GM12878 (cell line): ENCODE measurements around the gene BBS9. TPM values are rescaled to one million over a fixed set of nuclear protein-coding genes. Genes with fewer than 3 reads are reported as not detected.

ENCODE experiments used
- ATAC-seq: fragments of 200-7000 bp; cut with Tn5 transposase; 3 replicates; pipeline ENCODE4 v1.9.1; 2020; ENCODE audit warnings: mild to moderate bottlenecking, moderate library complexity
- BruUV-seq: library from RNA; stranded (reverse); fragments of 400-500 nt; replicated peaks from 2 replicates; lab custom pipeline; 2021; lab: Mats Ljungman, UMichigan
- CTCF ChIA-PET: fragments of 300-600 bp; sonication (Branson Sonifier 250); formaldehyde crosslinking; extraction: SDS; loops from one replicate; lab custom pipeline; 2021; ENCODE audit warnings: inconsistent platforms; lab: Yijun Ruan, JAX
- POLR2A ChIA-PET: fragments of 350-600 bp; formaldehyde crosslinking; extraction: SDS; loops from one replicate; lab custom pipeline; 2021; ENCODE audit warnings: inconsistent platforms; lab: Charles Lee
- RAD21 ChIA-PET: fragments of 300-600 bp; sonication (Branson Sonifier 250); formaldehyde crosslinking; loops from one replicate; lab custom pipeline; 2023; ENCODE audit warnings: antibody characterized with exemption; ENCODE audit not compliant: unreplicated experiment; lab: Charles Lee
- SMC1A ChIA-PET: fragments of 300-600 bp; sonication (Branson Sonifier 250); formaldehyde crosslinking; loops from one replicate; lab custom pipeline; 2023; ENCODE audit not compliant: unreplicated experiment, uncharacterized antibody; lab: Charles Lee
- DNase-seq: peaks from one replicate; pipeline ENCODE4 v3.0.0-alpha.2; 2011; ENCODE audit warnings: low read depth, low spot score
- FAIRE-seq: peaks from 3 replicates; lab custom pipeline; 2011; peaks lifted over from hg19 to GRCh38; lab: Jason Lieb, UNC
- H2AFZ ChIP-seq: 2 replicates; pipeline ENCODE4 v1.6.0; 2011; ENCODE audit warnings: low read depth, low read length, control low read depth; ENCODE audit not compliant: control insufficient read depth
- H3K27ac ChIP-seq: 2 replicates; pipeline ENCODE4 v1.5.1; 2011; ENCODE audit warnings: control low read depth; ENCODE audit not compliant: control insufficient read depth, insufficient read depth
- H3K27me3 ChIP-seq, 2 experiments: replicated peaks in 1 of 2; 2 replicates each; pipeline versions ENCODE4 v1.6.0 to v1.6.1; 2011; ENCODE audit warnings: low read length in 1 of 2; ENCODE audit not compliant: control insufficient read depth in 2 of 2, insufficient read depth in 2 of 2
- H3K36me3 ChIP-seq, 2 experiments: 2 replicates each; pipeline ENCODE4 v1.5.1; 2011; ENCODE audit warnings: low read length in 1 of 2; ENCODE audit not compliant: control insufficient read depth in 2 of 2, insufficient read depth in 2 of 2
- H3K4me1 ChIP-seq: 2 replicates; pipeline ENCODE4 v1.6.1; 2011; ENCODE audit warnings: mild to moderate bottlenecking, low read length, moderate library complexity, mixed read lengths; ENCODE audit not compliant: control insufficient read depth, insufficient read depth
- H3K4me2 ChIP-seq: 2 replicates; pipeline ENCODE4 v1.6.0; 2011; ENCODE audit warnings: control low read depth; ENCODE audit not compliant: control insufficient read depth, insufficient read depth
- H3K4me3 ChIP-seq: fragments of 200-600 bp; sonication (generic); 2 replicates; pipeline ENCODE4 v1.5.1; 2016
- H3K79me2 ChIP-seq: 2 replicates; pipeline ENCODE4 v1.6.0; 2011; ENCODE audit warnings: low read length; ENCODE audit not compliant: control insufficient read depth, insufficient read depth
- H3K9ac ChIP-seq: 2 replicates; pipeline ENCODE4 v1.8.0; 2011; ENCODE audit warnings: low read length, control low read depth, mixed read lengths; ENCODE audit not compliant: control insufficient read depth, insufficient read depth
- H3K9me3 ChIP-seq: replicated peaks from 3 replicates; pipeline ENCODE4 v1.5.1; 2011; ENCODE audit warnings: mild to moderate bottlenecking, low read length; ENCODE audit not compliant: control insufficient read depth, insufficient read depth
- H4K20me1 ChIP-seq: 2 replicates; pipeline ENCODE4 v1.6.0; 2011; ENCODE audit not compliant: control insufficient read depth, insufficient read depth
- ATF7 ChIP-seq: fragments of 450-650 bp; IDR thresholded peaks from 2 replicates; pipeline ENCODE4 v1.6.1; 2016; ENCODE audit warnings: low read depth, mild to moderate bottlenecking
- CUX1 ChIP-seq: IDR thresholded peaks from 2 replicates; pipeline ENCODE4 v1.6.1; 2012; ENCODE audit warnings: improper control_type of control experiment, low read depth, low read length; ENCODE audit not compliant: insufficient replicate concordance
- DPF2 ChIP-seq: fragments of 450-650 bp; IDR thresholded peaks from 2 replicates; pipeline ENCODE4 v1.6.1; 2017; ENCODE audit warnings: mild to moderate bottlenecking
- FOXK2 ChIP-seq: fragments of 450-650 bp; IDR thresholded peaks from 2 replicates; pipeline ENCODE4 v1.6.1; 2017; ENCODE audit warnings: mild to moderate bottlenecking, moderate library complexity
- IRF3 ChIP-seq: fragments of 450-650 bp; IDR thresholded peaks from 2 replicates; pipeline ENCODE4 v1.6.1; 2014; ENCODE audit warnings: mild to moderate bottlenecking
- POLR2AphosphoS5 ChIP-seq: IDR thresholded peaks from 2 replicates; pipeline ENCODE4 v1.6.1; 2011; ENCODE audit warnings: mild to moderate bottlenecking, low read length, inconsistent platforms
- RCOR1 ChIP-seq: conservative IDR thresholded peaks from 2 replicates; pipeline ENCODE4 v1.6.1; 2012; ENCODE audit warnings: low read depth, low read length, improper control_type of control experiment
- WGBS: methylation state at CpG from one replicate; pipeline ENCODE4 v1.1.6; 2016; ENCODE audit warnings: low lambda C conversion rate; ENCODE audit not compliant: insufficient replicate concordance, insufficient coverage; ENCODE audit errors: missing lambda C conversion rate; 5-methylcytosine and 5-hydroxymethylcytosine counted together
- in situ Hi-C: fragments of 300-500 bp; cut with MboI; formaldehyde crosslinking; loops from 9 replicates; pipeline ENCODE4 v1.14.3; 2018; ENCODE audit warnings: mixed read lengths
- intact Hi-C: fragments of 100-400 bp; cut with micrococcal nuclease; formaldehyde crosslinking; loops from one replicate; pipeline ENCODE4 v1.14.2; 2022; ENCODE audit not compliant: unreplicated experiment
- polyA plus RNA-seq, 11 experiments: library from polyadenylated mRNA; depleted of rRNA in 4 of 11; unstranded in 6 of 11; stranded (reverse) in 5 of 11; fragments of >200 nt; fragmentation: Nextera tagmentation in 4 of 11; fragmentation: Illumina TruSeq in 1 of 11; extraction: Ambion mirVana in 4 of 11; extraction: Trizol in 1 of 11; gene quantifications; 1 replicate in 1 of 11; 2 replicates in 10 of 11; pipeline versions ENCODE4 v1.2.1 to v1.2.3, GENCODE V29; 2011 to 2016; ENCODE audit warnings: inconsistent platforms in 2 of 11, missing spikeins in 2 of 11, low read depth in 1 of 11
- total RNA-seq, 4 experiments: library from RNA; depleted of rRNA in 3 of 4; stranded (reverse); fragments of >200 nt in 3 of 4; fragmentation: Illumina TruSeq in 1 of 4; extraction: Trizol in 1 of 4; gene quantifications; 2 replicates each; pipeline versions ENCODE4 v1.2.1 to v1.2.3, GENCODE V29; 2013 to 2021

BBS9 gene
- total and polyA plus RNA-seq, 10 of the 15 experiments (the other 5 are each of a cell fraction or from before 2014, with no cell fraction given) = 1.2 to 5.6 (median 2.3) TPM

- DNase-seq = no peak
- SMC1A ChIA-PET = interaction anchor here (1.3 kb wide), 1 partner anchor 106 kb away, joined by 3 read pairs; no protein-coding TSS in a partner anchor
- H2AFZ ChIP-seq = no peak overlapping the region
- TF ChIP-seq IRF3 (no peak), DPF2 (no peak), CUX1 (no peak), FOXK2 (no peak), ATF7 (no peak), RCOR1 (no peak), POLR2AphosphoS5 (no peak)
- in situ Hi-C loops (no loop called here), intact Hi-C loops (no loop called here)
- no peaks in the 10 kb centered on the region for H3K36me3 ChIP-seq
- no peaks in the 10 kb centered on the region for H3K27me3 ChIP-seq
- H3K9ac ChIP-seq = no peak overlapping the region
- RAD21 ChIA-PET = no interaction called here
- H3K4me1 ChIP-seq = no peaks in the 10 kb centered on the region
- FAIRE-seq = no peak
- no peak overlapping the region for H3K4me2 ChIP-seq
- H3K9me3 ChIP-seq = peaks cover 2% of the 10 kb centered on the region; the same call in 1 of the 3 replicates
- no peaks in the 10 kb centered on the region for H3K79me2 ChIP-seq
- POLR2A ChIA-PET = no interaction called here
- 18% methylated on average over 2 of the region's 2 CpGs for WGBS
- CTCF ChIA-PET = interaction anchor here (0.6 to 1.0 kb wide), 4 partner anchors 12 to 1055 kb away, joined by 3 to 6 read pairs (median 3); no protein-coding TSS in a partner anchor
- no TSS peak for BruUV-seq
- no peak for ATAC-seq
- H3K27ac ChIP-seq = no peak overlapping the region
- H3K4me3 ChIP-seq = no peak overlapping the region
- no peaks in the 10 kb centered on the region for H4K20me1 ChIP-seq
Observed at GRCh38 chr7:33177876-33178275, 48.5 kb downstream of the BBS9 start.
